ENCODE results near the gene TTC23.

- TF ChIP-seq POLR2A (IDR thresholded peaks at IDR 0.05; ENCODE audit: low read depth, low read length) (no peak), TAF1 (IDR thresholded peaks at IDR 0.05; ENCODE audit: borderline replicate concordance, low read depth, low read length) (no peak), POLR2AphosphoS5 (IDR thresholded peaks at IDR 0.05; ENCODE audit: low read depth, low read length) (no peak)
These were observed 80.5 kb downstream of the TTC23 start for GRCh38 chr15:99168601-99169580.

All from GM12892 (cell line).